GM19193 (cell line): Measurements from ENCODE around the gene CCM2.

Experiments
- POLR2A ChIP-seq: IDR thresholded peaks from 4 replicates; pipeline ENCODE4 v1.6.1; 2011; ENCODE audit not compliant: insufficient read depth, insufficient read length; ENCODE audit errors: extremely low read depth

CCM2 gene

GRCh38 chr7:45078125-45078681 is 78.2 kb downstream of the CCM2 start:
- no peak for TF ChIP-seq POLR2A

GRCh38 chr7:45080265-45080957 is 80.4 kb downstream of the CCM2 start:
- no peak for TF ChIP-seq POLR2A

GRCh38 chr7:45080958-45081669 is 81.1 kb downstream of the CCM2 start:
- TF ChIP-seq POLR2A, result no peak

DNA sequence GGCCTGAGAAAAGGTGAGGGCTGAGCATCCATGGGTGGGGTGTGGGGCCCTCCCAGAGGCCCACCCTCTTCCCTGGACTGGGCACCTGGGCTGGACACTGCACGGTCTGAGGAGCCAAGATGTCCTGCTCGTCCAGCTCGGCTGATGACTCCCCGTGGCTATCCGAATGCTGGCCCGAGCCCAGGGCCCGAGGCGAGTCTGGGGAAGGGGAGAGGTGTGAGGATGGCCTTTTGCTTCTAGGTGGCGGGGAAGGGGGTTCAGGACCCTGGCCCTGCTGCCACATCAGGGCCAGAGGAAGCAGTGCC is 81.6 kb downstream of the CCM2 start:
- TF ChIP-seq POLR2A, result no peak

- no peak for TF ChIP-seq POLR2A
Observed at GRCh38 chr7:45082031-45082830, 82.2 kb downstream of the CCM2 start.

GRCh38 chr7:45082831-45083331 is 82.9 kb downstream of the CCM2 start:
- no peak for TF ChIP-seq POLR2A

DNA sequence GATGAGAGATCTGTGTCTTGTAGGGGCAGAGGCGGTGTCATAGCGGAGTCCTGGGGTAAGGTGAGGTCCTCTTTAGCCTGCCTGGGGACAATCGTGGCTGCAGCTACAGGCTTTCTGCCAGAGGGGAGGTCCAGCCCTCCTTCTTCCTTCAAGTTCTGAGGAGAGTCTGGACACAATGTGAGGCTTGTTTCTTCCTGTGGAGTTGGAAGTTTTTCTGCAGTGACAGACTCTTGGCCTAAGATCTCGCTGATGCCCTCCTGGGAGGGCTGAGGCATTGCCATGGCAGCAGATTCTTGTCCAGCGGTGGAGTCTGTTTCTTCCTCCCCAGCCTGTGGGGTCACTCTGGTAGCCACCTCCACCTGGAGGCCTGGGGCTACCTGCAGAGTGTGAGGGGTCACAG is 84.3 kb downstream of the CCM2 start:
- no peak for TF ChIP-seq POLR2A

DNA sequence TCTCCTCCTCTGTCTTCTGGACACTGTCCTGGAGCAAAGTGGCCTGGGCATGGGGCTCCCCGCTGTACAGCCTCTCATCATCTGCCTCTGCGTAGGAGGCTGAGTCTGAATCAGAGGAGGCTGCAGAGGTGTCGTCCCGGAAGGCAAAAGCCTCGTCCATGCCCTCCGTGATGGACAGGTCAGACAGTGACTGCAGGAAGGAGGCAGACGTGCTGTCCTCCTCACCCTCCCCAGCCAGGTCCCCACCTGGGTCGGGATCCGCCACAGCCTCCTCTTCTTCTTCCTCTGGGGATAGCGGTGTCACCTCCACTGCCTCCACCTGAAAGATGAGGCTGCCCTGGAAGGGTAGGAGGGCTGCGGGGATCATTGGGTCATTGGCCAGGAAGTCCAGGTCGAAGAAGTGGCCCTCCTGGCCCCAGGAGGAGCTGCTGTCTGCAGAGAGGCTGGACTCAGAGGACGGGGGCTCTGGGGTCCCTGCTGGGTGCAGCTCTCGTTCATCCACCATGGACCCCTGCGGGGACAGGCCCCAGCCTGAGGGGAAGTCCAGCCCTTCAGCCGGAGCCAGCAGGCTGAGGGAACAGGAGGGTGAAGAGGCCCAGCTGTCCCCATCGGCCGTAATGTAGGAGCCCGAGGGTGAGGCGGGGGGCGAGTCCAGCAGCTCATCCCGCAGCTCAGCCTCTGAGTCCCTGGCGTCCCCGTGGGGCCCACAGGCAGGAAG is 85.1 kb downstream of the CCM2 start:
- no peak for TF ChIP-seq POLR2A

DNA sequence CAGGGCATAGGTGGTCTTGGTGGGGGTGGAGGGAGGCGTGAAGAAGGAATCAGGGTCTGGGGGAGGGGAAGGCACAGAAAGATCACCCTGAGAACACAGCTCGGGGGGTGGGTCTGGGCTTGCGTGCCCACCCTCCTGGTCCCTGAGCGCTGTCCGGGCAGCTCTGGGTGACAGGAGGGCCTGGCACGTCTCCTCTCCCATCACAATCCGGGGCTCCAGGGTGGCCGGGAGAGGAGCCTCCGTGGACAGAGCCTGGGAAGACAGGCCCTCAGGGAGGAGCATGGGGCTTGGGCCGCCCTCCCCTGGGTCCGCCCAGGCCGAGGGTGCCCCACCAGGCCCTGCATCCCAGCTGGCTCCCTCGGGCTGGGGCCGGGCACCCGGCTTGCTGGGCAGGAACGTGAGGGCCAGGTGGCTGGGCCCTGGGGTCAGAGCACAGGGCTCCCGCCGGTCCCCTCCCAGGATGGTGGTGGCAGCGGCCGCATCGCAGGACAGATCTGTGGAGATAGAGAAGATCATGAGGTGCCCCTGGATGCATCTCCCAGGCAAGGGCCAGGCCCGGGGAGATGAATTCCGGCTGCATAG is 85.7 kb downstream of the CCM2 start:
- TF ChIP-seq POLR2A, result no peak

DNA sequence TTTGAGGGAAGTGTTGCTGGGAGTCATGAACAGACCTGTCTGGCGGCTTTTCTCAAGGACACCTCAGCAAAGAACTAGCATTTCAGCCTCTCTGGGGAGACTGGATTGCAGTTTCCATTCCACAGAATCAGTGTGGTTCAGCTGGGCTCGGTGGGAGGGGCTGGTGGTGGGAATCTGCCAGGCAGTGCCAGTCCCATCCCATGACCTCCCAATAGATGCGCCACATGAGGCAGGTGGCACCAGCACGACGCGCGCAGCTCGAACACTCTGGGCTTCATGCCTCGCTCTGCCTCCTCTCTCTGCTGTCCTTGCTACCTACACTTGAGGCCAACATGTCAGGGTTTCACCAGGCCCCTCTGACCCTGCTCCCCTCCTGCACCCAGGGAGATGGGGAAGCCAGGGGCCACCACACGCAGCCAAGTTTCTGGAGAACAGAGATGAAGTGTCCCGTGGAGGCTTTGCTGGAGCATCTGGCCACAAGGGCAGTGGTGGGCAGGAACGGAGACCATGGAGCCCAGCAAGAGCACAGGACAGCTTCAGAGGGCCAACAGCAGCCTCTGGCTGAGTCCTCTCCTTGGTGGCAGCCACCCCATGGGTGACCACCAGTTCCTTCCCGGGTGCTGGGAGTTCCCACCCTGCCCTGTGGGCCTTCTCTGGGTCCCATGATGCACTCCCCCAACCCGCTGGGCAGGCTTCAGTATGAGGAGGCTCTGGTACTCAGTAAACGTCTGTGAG is 86.5 kb downstream of the CCM2 start:
- TF ChIP-seq POLR2A, result no peak

DNA sequence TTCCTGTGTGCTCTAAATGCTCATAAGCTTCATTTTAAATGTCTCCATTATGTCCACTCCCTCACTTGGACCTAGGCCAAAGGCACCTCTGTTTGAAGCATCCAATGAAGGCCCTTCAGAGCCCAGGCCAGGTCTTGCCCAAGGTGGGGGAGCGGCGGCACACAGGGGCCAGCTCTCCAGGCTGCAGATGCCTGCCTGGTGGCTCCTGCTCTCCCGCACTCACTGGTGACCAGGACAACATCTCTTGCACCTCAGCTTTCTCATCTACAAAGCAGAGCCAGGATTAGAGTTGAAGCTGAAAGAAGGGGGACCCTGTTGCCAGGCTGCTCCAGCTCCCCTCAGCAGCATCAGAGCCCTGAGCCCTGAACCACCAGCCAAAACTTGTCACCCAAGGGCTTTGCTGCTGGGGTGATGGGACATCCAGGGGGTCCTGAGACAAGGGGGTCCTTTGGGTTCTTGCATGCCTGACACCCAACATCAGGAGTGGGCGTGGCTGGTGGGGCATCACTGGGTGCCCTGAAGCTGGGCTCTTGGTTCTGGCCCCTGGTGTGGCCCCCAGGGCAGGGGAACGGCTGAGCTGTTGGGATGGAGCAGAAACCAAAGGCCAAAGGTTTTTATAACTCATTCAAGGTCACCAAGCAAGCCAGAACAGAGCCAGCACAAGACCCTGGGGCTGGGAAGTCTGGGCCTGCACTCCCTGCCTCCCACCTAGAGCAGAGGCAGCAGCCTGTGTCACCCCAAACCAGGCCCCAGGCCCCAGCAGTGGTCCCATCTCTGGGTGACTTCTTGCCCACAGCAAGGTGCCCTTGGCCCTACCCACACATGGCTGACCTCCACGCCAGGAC is 87.5 kb downstream of the CCM2 start:
- TF ChIP-seq POLR2A, result no peak

GRCh38 chr7:45088146-45088701 is 88.2 kb downstream of the CCM2 start:
- TF ChIP-seq POLR2A, result no peak
